ENCODE measurements around the gene BORCS6.
A peak's percentile ranks its signal among the peaks of the same experiment; 100 is the strongest.
"Not testable (repeated sequence)": the region's sequence is repeated elsewhere in the genome, so short reads cannot be mapped to it uniquely, and the experiment has no call there.

BORCS6 gene

GRCh38 chr17:8173056-8173870, 16.7 kb downstream of the BORCS6 start:
- peak; percentile 90 to 91 for DNase-seq

GRCh38 chr17:8170186-8170585, 19.8 kb downstream of the BORCS6 start:
- not testable (repeated sequence) for DNase-seq

- no peak for DNase-seq
Observed at GRCh38 chr17:8167526-8167925, 22.5 kb downstream of the BORCS6 start.

GRCh38 chr17:8166731-8167130, 23.2 kb downstream of the BORCS6 start:
- no peak for DNase-seq

GRCh38 chr17:8164815-8165131, 25.2 kb downstream of the BORCS6 start:
- DNase-seq, result no peak

- peak; percentile 78 to 81 for DNase-seq
Observed at GRCh38 chr17:8163978-8164814, 25.8 kb downstream of the BORCS6 start.

- no peak for DNase-seq
Observed at GRCh38 chr17:8162997-8163977, 26.7 kb downstream of the BORCS6 start.

GRCh38 chr17:8162233-8162996, 27.6 kb downstream of the BORCS6 start, which contains the start of gene VAMP2:
Gene VAMP2, minus strand, starts transcription at chr17:8162948. Its CDS starts 69 bp downstream, at chr17:8162879.
- DNase-seq, result peak; percentile 86

GRCh38 chr17:8161289-8162232, 28.4 kb downstream of the BORCS6 start:
- DNase-seq, result peak in 1 of 2 donors; percentile 36

- DNase-seq, result peak in 1 of 2 donors; percentile 28
Observed at GRCh38 chr17:8160741-8161221, 29.2 kb downstream of the BORCS6 start.

- peak in 1 of 2 donors; percentile 4 for DNase-seq
Observed at GRCh38 chr17:8160224-8160577, 29.8 kb downstream of the BORCS6 start.

GRCh38 chr17:8159459-8160223, 30.3 kb downstream of the BORCS6 start:
- no peak for DNase-seq

- peak in 1 of 2 donors; percentile 12 for DNase-seq
Observed at GRCh38 chr17:8159032-8159400, 31.0 kb downstream of the BORCS6 start.

- DNase-seq, result peak; percentile 89 to 90
Observed at GRCh38 chr17:8158267-8159031, 31.5 kb downstream of the BORCS6 start.

GRCh38 chr17:8156246-8156992, 33.6 kb downstream of the BORCS6 start:
- DNase-seq, result peak; percentile 100

- DNase-seq, result no peak
Observed at GRCh38 chr17:8155996-8156245, 34.1 kb downstream of the BORCS6 start.

GRCh38 chr17:8155231-8155995, 34.6 kb downstream of the BORCS6 start:
- peak; percentile 40 to 55 for DNase-seq
